ENCODE results near the gene CCDC85C.

The CCDC85C gene

GRCh38 chr14:99616832-99617800 is 13.1 kb upstream of the CCDC85C start:
- Histone ChIP-seq H3K4me1 (ENCODE audit: low read depth, poor library complexity, severe bottlenecking) (no peaks in the 10 kb centered on the region), H3K9ac (no peak overlapping the region), H3K79me2 (ENCODE audit: insufficient read depth, low read depth) (no peaks in the 10 kb centered on the region), H4K20me1 (ENCODE audit: insufficient read depth) (no peaks in the 10 kb centered on the region), H3K27me3 (ENCODE audit: insufficient read depth, low read depth) (no peaks in the 10 kb centered on the region), H3K4me2 (no peak overlapping the region), H3K27ac (no peak overlapping the region), H3K4me3 (IDR thresholded peaks at IDR 0.05; ENCODE audit: insufficient read depth, low read depth, low read length) (no peak overlapping the region), H2AFZ (ENCODE audit: low read depth) (no peak overlapping the region), H3K36me3 (ENCODE audit: insufficient read depth) (no peaks in the 10 kb centered on the region)
- no peak for TF ChIP-seq CTCF (conservative IDR thresholded peaks at IDR 0.05; ENCODE audit: low read depth, low read length)

GRCh38 chr14:99615497-99616157 is 11.6 kb upstream of the CCDC85C start:
- Histone ChIP-seq H2AFZ (ENCODE audit: low read depth) (no peak overlapping the region), H3K9ac (no peak overlapping the region), H3K36me3 (ENCODE audit: insufficient read depth) (no peaks in the 10 kb centered on the region), H3K79me2 (ENCODE audit: insufficient read depth, low read depth) (no peaks in the 10 kb centered on the region), H4K20me1 (ENCODE audit: insufficient read depth) (no peaks in the 10 kb centered on the region), H3K4me2 (no peak overlapping the region), H3K4me1 (ENCODE audit: low read depth, poor library complexity, severe bottlenecking) (no peaks in the 10 kb centered on the region), H3K27ac (no peak overlapping the region), H3K4me3 (IDR thresholded peaks at IDR 0.05; ENCODE audit: insufficient read depth, low read depth, low read length) (no peak overlapping the region), H3K27me3 (ENCODE audit: insufficient read depth, low read depth) (no peaks in the 10 kb centered on the region)
- no peak for TF ChIP-seq CTCF (conservative IDR thresholded peaks at IDR 0.05; ENCODE audit: low read depth, low read length)

- Histone ChIP-seq H3K27ac (no peak overlapping the region), H4K20me1 (ENCODE audit: insufficient read depth) (no peaks in the 10 kb centered on the region), H3K9ac (no peak overlapping the region), H3K4me2 (no peak overlapping the region), H3K36me3 (ENCODE audit: insufficient read depth) (no peaks in the 10 kb centered on the region), H3K4me1 (ENCODE audit: low read depth, poor library complexity, severe bottlenecking) (no peaks in the 10 kb centered on the region), H3K27me3 (ENCODE audit: insufficient read depth, low read depth) (no peaks in the 10 kb centered on the region), H3K79me2 (ENCODE audit: insufficient read depth, low read depth) (no peaks in the 10 kb centered on the region), H3K4me3 (IDR thresholded peaks at IDR 0.05; ENCODE audit: insufficient read depth, low read depth, low read length) (no peak overlapping the region), H2AFZ (ENCODE audit: low read depth) (no peak overlapping the region)
- TF ChIP-seq CTCF (conservative IDR thresholded peaks at IDR 0.05; ENCODE audit: low read depth, low read length), result no peak
Measured at GRCh38 chr14:99612738-99613330, 8.8 kb upstream of the CCDC85C start.

GRCh38 chr14:99612071-99612737 is 8.2 kb upstream of the CCDC85C start:
- H3K27me3 ChIP-seq (ENCODE audit: insufficient read depth, low read depth), result no peaks in the 10 kb centered on the region
- no peak for TF ChIP-seq CTCF (conservative IDR thresholded peaks at IDR 0.05; ENCODE audit: low read depth, low read length)
- H3K36me3 ChIP-seq (ENCODE audit: insufficient read depth), result no peaks in the 10 kb centered on the region
- H3K9ac ChIP-seq, result no peak overlapping the region
- no peak overlapping the region for H3K4me3 ChIP-seq (IDR thresholded peaks at IDR 0.05; ENCODE audit: insufficient read depth, low read depth, low read length)
- H2AFZ ChIP-seq (ENCODE audit: low read depth), result no peak overlapping the region
- no peaks in the 10 kb centered on the region for H4K20me1 ChIP-seq (ENCODE audit: insufficient read depth)
- no peaks in the 10 kb centered on the region for H3K4me1 ChIP-seq (ENCODE audit: low read depth, poor library complexity, severe bottlenecking)
- no peaks in the 10 kb centered on the region for H3K79me2 ChIP-seq (ENCODE audit: insufficient read depth, low read depth)
- no peak overlapping the region for H3K4me2 ChIP-seq
- no peak overlapping the region for H3K27ac ChIP-seq

Measured in KMS-11 (cell line).